SK-N-SH (cell line): ENCODE measurements around the gene XIRP1. TPM values are rescaled to one million over a fixed set of nuclear protein-coding genes. Genes with fewer than 3 reads are reported as not detected.

Source experiments
- CTCF ChIA-PET: fragments of 300-600, 350-600 bp; formaldehyde crosslinking; extraction: SDS; loops from one replicate; lab custom pipeline; 2021; lab: Yijun Ruan, JAX
- POLR2A ChIA-PET: fragments of 350-600 bp; sonication (Branson Sonifier 250); formaldehyde crosslinking; extraction: SDS; loops from one replicate; lab custom pipeline; 2020; ENCODE audit warnings: antibody characterized with exemption, inconsistent platforms; lab: Yijun Ruan, JAX
- DNase-seq: peaks from one replicate; pipeline ENCODE4 v3.0.0; 2012
- H2AFZ ChIP-seq: fragments of 200-600 bp; sonication (generic); 2 replicates; pipeline ENCODE4 v1.8.1; 2016; ENCODE audit warnings: antibody characterized with exemption, mild to moderate bottlenecking, low read depth
- H3F3A ChIP-seq: fragments of 200-600 bp; sonication (generic); replicated peaks from 2 replicates; pipeline ENCODE3; 2016; ENCODE audit warnings: antibody characterized with exemption, mild to moderate bottlenecking; ENCODE audit not compliant: insufficient read depth
- H3K27ac ChIP-seq, 2 experiments: fragments of 200-500 bp in 1 of 2; fragments of 200-600 bp in 1 of 2; sonication (Bioruptor generic) in 1 of 2; sonication (generic), shearing (Covaris generic) in 1 of 2; 2 replicates each; pipeline versions ENCODE4 v1.5.1 to v1.6.1; 2014 to 2016; ENCODE audit warnings: low read depth in 2 of 2, inconsistent platforms in 1 of 2, low read length in 1 of 2, mild to moderate bottlenecking in 1 of 2, mixed read lengths in 1 of 2
- H3K27me3 ChIP-seq: fragments of 200-600 bp; sonication (generic), shearing (Covaris generic); 2 replicates; pipeline ENCODE4 v1.6.1; 2016; ENCODE audit warnings: mixed run types; ENCODE audit not compliant: insufficient read depth
- H3K36me3 ChIP-seq, 2 experiments: fragments of 200-500 bp in 1 of 2; fragments of 200-600 bp in 1 of 2; sonication (Bioruptor generic) in 1 of 2; sonication (generic) in 1 of 2; replicated peaks in 1 of 2; 2 replicates each; pipeline versions ENCODE3 to v1.5.1; 2014 to 2016; ENCODE audit warnings: low read length in 1 of 2, mild to moderate bottlenecking in 1 of 2; ENCODE audit not compliant: insufficient read depth in 2 of 2, control insufficient read depth in 1 of 2
- H3K4me1 ChIP-seq, 2 experiments: fragments of 200-500 bp in 1 of 2; fragments of 200-600 bp in 1 of 2; sonication (Bioruptor generic) in 1 of 2; sonication (generic), shearing (Covaris generic) in 1 of 2; 2 replicates each; pipeline versions ENCODE4 v1.5.1 to v1.6.1; 2014 to 2016; ENCODE audit warnings: low read depth in 1 of 2, low read length in 1 of 2, mixed run types in 1 of 2; ENCODE audit not compliant: insufficient read depth in 2 of 2, control insufficient read depth in 1 of 2
- H3K4me2 ChIP-seq: fragments of 200-600 bp; sonication (generic), shearing (Covaris generic); 2 replicates; pipeline ENCODE4 v1.6.1; 2017; ENCODE audit warnings: mixed run types
- H3K4me3 ChIP-seq, 2 experiments: fragments of 200-500 bp in 1 of 2; fragments of 200-600 bp in 1 of 2; sonication (Bioruptor generic) in 1 of 2; sonication (generic), shearing (Covaris generic) in 1 of 2; 2 replicates each; pipeline versions ENCODE4 v1.5.1 to v1.8.1; 2014 to 2016; ENCODE audit warnings: low read depth in 2 of 2, inconsistent platforms in 1 of 2, low read length in 1 of 2, mild to moderate bottlenecking in 1 of 2, mixed read lengths in 1 of 2, moderate library complexity in 1 of 2
- H3K79me2 ChIP-seq: fragments of 200-600 bp; sonication (generic); 2 replicates; pipeline ENCODE4 v1.8.1; 2017; ENCODE audit warnings: mild to moderate bottlenecking; ENCODE audit not compliant: insufficient read depth
- H3K9ac ChIP-seq: fragments of 200-600 bp; sonication (generic); 2 replicates; pipeline ENCODE4 v1.6.1; 2017; ENCODE audit warnings: mixed run types
- H3K9me2 ChIP-seq: fragments of 200-600 bp; sonication (generic); 2 replicates; pipeline ENCODE4 v1.6.1; 2017; ENCODE audit warnings: mixed run types
- H3K9me3 ChIP-seq: fragments of 200-600 bp; sonication (generic); 2 replicates; pipeline ENCODE4 v1.6.1; 2017; ENCODE audit warnings: mixed run types, mild to moderate bottlenecking, moderate library complexity
- H4K20me1 ChIP-seq: fragments of 200-600 bp; sonication (generic); 2 replicates; pipeline ENCODE4 v1.6.1; 2017; ENCODE audit warnings: mild to moderate bottlenecking, mixed run types; ENCODE audit not compliant: insufficient read depth
- CHD2 ChIP-seq: fragments of 150-350 bp; IDR thresholded peaks from 2 replicates; pipeline ENCODE4 v1.6.1; 2018; ENCODE audit warnings: low read length; ENCODE audit not compliant: partially characterized antibody
- CTCF ChIP-seq: fragments of 200-600 bp; sonication (generic); IDR thresholded peaks from 2 replicates; pipeline ENCODE4 v1.6.1; 2017; ENCODE audit warnings: antibody characterized with exemption, mild to moderate bottlenecking, moderate library complexity
- EP300 ChIP-seq, 2 experiments: IDR thresholded peaks; 2 replicates each; pipeline versions ENCODE4 v1.4.0 to v1.6.1; 2012; ENCODE audit warnings: borderline replicate concordance in 1 of 2, low read depth in 1 of 2, low read length in 1 of 2
- EZH2phosphoT487 ChIP-seq: fragments of 200-600 bp; sonication (generic); IDR thresholded peaks from 2 replicates; pipeline ENCODE4 v1.6.1; 2017; ENCODE audit warnings: low read depth, mixed run types, mild to moderate bottlenecking, antibody characterized with exemption, moderate library complexity, borderline replicate concordance
- FOXJ3 ChIP-seq: sonication (generic); formaldehyde crosslinking; IDR thresholded peaks from 2 replicates; pipeline ENCODE4 v1.5.1; 2020; ENCODE audit warnings: mild to moderate bottlenecking, missing genetic modification reagents
- GATA2 ChIP-seq: sonication (generic); formaldehyde crosslinking; IDR thresholded peaks from 2 replicates; pipeline ENCODE4 v1.5.0; 2020; ENCODE audit warnings: mild to moderate bottlenecking, missing genetic modification reagents
- MAX ChIP-seq: IDR thresholded peaks from 2 replicates; pipeline ENCODE4 v1.4.0; 2012; ENCODE audit warnings: low read depth
- NRF1 ChIP-seq: IDR thresholded peaks from 2 replicates; pipeline ENCODE4 v1.6.1; 2012; ENCODE audit warnings: low read depth, mild to moderate bottlenecking, low read length
- RAD21 ChIP-seq: IDR thresholded peaks from 2 replicates; pipeline ENCODE4 v1.6.1; 2012; ENCODE audit warnings: mild to moderate bottlenecking, low read length
- RXRA ChIP-seq: IDR thresholded peaks from 2 replicates; pipeline ENCODE4 v1.4.0; 2012; ENCODE audit warnings: low read depth, mild to moderate bottlenecking, borderline replicate concordance
- TAF1 ChIP-seq: IDR thresholded peaks from 2 replicates; pipeline ENCODE4 v1.6.1; 2012; ENCODE audit warnings: low read depth, mild to moderate bottlenecking, low read length, moderate library complexity, borderline replicate concordance
- TEAD4 ChIP-seq: IDR thresholded peaks from 2 replicates; pipeline ENCODE4 v1.4.0; 2012; ENCODE audit warnings: mild to moderate bottlenecking, borderline replicate concordance; ENCODE audit not compliant: insufficient read depth
- USF1 ChIP-seq: IDR thresholded peaks from 2 replicates; pipeline ENCODE4 v1.4.0; 2012; ENCODE audit warnings: low read depth, borderline replicate concordance
- YY1 ChIP-seq: IDR thresholded peaks from 2 replicates; pipeline ENCODE4 v1.4.0; 2012; ENCODE audit warnings: low read depth, mild to moderate bottlenecking
- WGBS: methylation state at CpG from one replicate; pipeline ENCODE4 v1.1.6; 2017; ENCODE audit warnings: low lambda C conversion rate; 5-methylcytosine and 5-hydroxymethylcytosine counted together
- polyA plus RNA-seq, 3 experiments: library from polyadenylated mRNA; depleted of rRNA; stranded (reverse); fragments of >200 nt; gene quantifications; 2 replicates each; pipeline ENCODE4 v1.2.3, GENCODE V29; 2012

The XIRP1 gene
- polyA plus RNA-seq, 1 of the 3 experiments (the other 2 are of a cell fraction): not detected

- Histone ChIP-seq H3F3A (peaks cover 6% of the 10 kb centered on the region), H3K9me2 (no peaks in the 10 kb centered on the region), H3K27ac (no peak overlapping the region), H3K36me3 (no peaks in the 10 kb centered on the region), H3K9ac (no peak overlapping the region), H3K79me2 (no peaks in the 10 kb centered on the region), H3K9me3 (no peaks in the 10 kb centered on the region), H3K4me3 (no peak overlapping the region), H3K4me2 (no peak overlapping the region), H4K20me1 (no peaks in the 10 kb centered on the region), H2AFZ (no peak overlapping the region), H3K27me3 (no peaks in the 10 kb centered on the region), H3K4me1 (peaks cover 2 to 14% of the 10 kb centered on the region in 2 experiments; a peak in 3 of 4 replicates)
- POLR2A ChIA-PET: no interaction called here
- no peak for DNase-seq
- TF ChIP-seq USF1: no peak
- TF ChIP-seq TAF1: no peak
- TF ChIP-seq CHD2: no peak
- TF ChIP-seq RXRA: no peak
- no peak for TF ChIP-seq CTCF
- no peak for TF ChIP-seq MAX
- no peak for TF ChIP-seq GATA2 (CRISPR knock-in tag)
- TF ChIP-seq TEAD4: no peak
- TF ChIP-seq FOXJ3 (CRISPR knock-in tag): no peak
- no peak for TF ChIP-seq EP300 (IDR thresholded peaks at IDR 0.05; ENCODE audit: borderline replicate concordance in 1 of 2, low read depth in 1 of 2, low read length in 1 of 2)
- no peak for TF ChIP-seq EZH2phosphoT487
- no peak for TF ChIP-seq YY1
- TF ChIP-seq RAD21: no peak
- TF ChIP-seq NRF1: no peak
- CTCF ChIA-PET: interaction anchor here (16.7 kb wide), 1 partner anchor 106 kb away, joined by 510 read pairs; no protein-coding TSS in a partner anchor
- 97% methylated on average over 5 of the region's 12 CpGs for WGBS
Measured at GRCh38 chr3:39183211-39184080, 8.9 kb downstream of the XIRP1 start.
